GM12878 (cell line): ENCODE results near the gene KRIT1. TPM values are rescaled to one million over a fixed set of nuclear protein-coding genes. Genes with fewer than 3 reads are reported as not detected.

Experiments used
- ATAC-seq: fragments of 200-7000 bp; cut with Tn5 transposase; 3 replicates; pipeline ENCODE4 v1.9.1; 2020; ENCODE audit warnings: mild to moderate bottlenecking, moderate library complexity
- BruUV-seq: library from RNA; stranded (reverse); fragments of 400-500 nt; replicated peaks from 2 replicates; lab custom pipeline; 2021; lab: Mats Ljungman, UMichigan
- CTCF ChIA-PET: fragments of 300-600 bp; sonication (Branson Sonifier 250); formaldehyde crosslinking; extraction: SDS; loops from one replicate; lab custom pipeline; 2021; ENCODE audit warnings: inconsistent platforms; lab: Yijun Ruan, JAX
- POLR2A ChIA-PET: fragments of 350-600 bp; formaldehyde crosslinking; extraction: SDS; loops from one replicate; lab custom pipeline; 2021; ENCODE audit warnings: inconsistent platforms; lab: Charles Lee
- RAD21 ChIA-PET: fragments of 300-600 bp; sonication (Branson Sonifier 250); formaldehyde crosslinking; loops from one replicate; lab custom pipeline; 2023; ENCODE audit warnings: antibody characterized with exemption; ENCODE audit not compliant: unreplicated experiment; lab: Charles Lee
- SMC1A ChIA-PET: fragments of 300-600 bp; sonication (Branson Sonifier 250); formaldehyde crosslinking; loops from one replicate; lab custom pipeline; 2023; ENCODE audit not compliant: unreplicated experiment, uncharacterized antibody; lab: Charles Lee
- DNase-seq: peaks from one replicate; pipeline ENCODE4 v3.0.0-alpha.2; 2011; ENCODE audit warnings: low read depth, low spot score
- FAIRE-seq: peaks from 3 replicates; lab custom pipeline; 2011; peaks lifted over from hg19 to GRCh38; lab: Jason Lieb, UNC
- H2AFZ ChIP-seq: 2 replicates; pipeline ENCODE4 v1.6.0; 2011; ENCODE audit warnings: low read depth, low read length, control low read depth; ENCODE audit not compliant: control insufficient read depth
- H3K27ac ChIP-seq: 2 replicates; pipeline ENCODE4 v1.5.1; 2011; ENCODE audit warnings: control low read depth; ENCODE audit not compliant: control insufficient read depth, insufficient read depth
- H3K27me3 ChIP-seq, 2 experiments: replicated peaks in 1 of 2; 2 replicates each; pipeline versions ENCODE4 v1.6.0 to v1.6.1; 2011; ENCODE audit warnings: low read length in 1 of 2; ENCODE audit not compliant: control insufficient read depth in 2 of 2, insufficient read depth in 2 of 2
- H3K36me3 ChIP-seq, 2 experiments: 2 replicates each; pipeline ENCODE4 v1.5.1; 2011; ENCODE audit warnings: low read length in 1 of 2; ENCODE audit not compliant: control insufficient read depth in 2 of 2, insufficient read depth in 2 of 2
- H3K4me1 ChIP-seq: 2 replicates; pipeline ENCODE4 v1.6.1; 2011; ENCODE audit warnings: mild to moderate bottlenecking, low read length, moderate library complexity, mixed read lengths; ENCODE audit not compliant: control insufficient read depth, insufficient read depth
- H3K4me2 ChIP-seq: 2 replicates; pipeline ENCODE4 v1.6.0; 2011; ENCODE audit warnings: control low read depth; ENCODE audit not compliant: control insufficient read depth, insufficient read depth
- H3K4me3 ChIP-seq: fragments of 200-600 bp; sonication (generic); 2 replicates; pipeline ENCODE4 v1.5.1; 2016
- H3K79me2 ChIP-seq: 2 replicates; pipeline ENCODE4 v1.6.0; 2011; ENCODE audit warnings: low read length; ENCODE audit not compliant: control insufficient read depth, insufficient read depth
- H3K9ac ChIP-seq: 2 replicates; pipeline ENCODE4 v1.8.0; 2011; ENCODE audit warnings: low read length, control low read depth, mixed read lengths; ENCODE audit not compliant: control insufficient read depth, insufficient read depth
- H3K9me3 ChIP-seq: replicated peaks from 3 replicates; pipeline ENCODE4 v1.5.1; 2011; ENCODE audit warnings: mild to moderate bottlenecking, low read length; ENCODE audit not compliant: control insufficient read depth, insufficient read depth
- H4K20me1 ChIP-seq: 2 replicates; pipeline ENCODE4 v1.6.0; 2011; ENCODE audit not compliant: control insufficient read depth, insufficient read depth
- E4F1 ChIP-seq: fragments of 450-650 bp; IDR thresholded peaks from 2 replicates; pipeline ENCODE4 v1.6.1; 2018; ENCODE audit warnings: borderline replicate concordance, mild to moderate bottlenecking; ENCODE audit not compliant: partially characterized antibody
- PKNOX1 ChIP-seq: fragments of 450-650 bp; IDR thresholded peaks from 2 replicates; pipeline ENCODE4 v1.6.1; 2016; ENCODE audit warnings: mild to moderate bottlenecking
- REST ChIP-seq: IDR thresholded peaks from 2 replicates; pipeline ENCODE4 v1.6.1; 2012; ENCODE audit warnings: mild to moderate bottlenecking, low read depth, low read length
- WGBS: methylation state at CpG from one replicate; pipeline ENCODE4 v1.1.6; 2016; ENCODE audit warnings: low lambda C conversion rate; ENCODE audit not compliant: insufficient replicate concordance, insufficient coverage; ENCODE audit errors: missing lambda C conversion rate; 5-methylcytosine and 5-hydroxymethylcytosine counted together
- in situ Hi-C: fragments of 300-500 bp; cut with MboI; formaldehyde crosslinking; loops from 9 replicates; pipeline ENCODE4 v1.14.3; 2018; ENCODE audit warnings: mixed read lengths
- intact Hi-C: fragments of 100-400 bp; cut with micrococcal nuclease; formaldehyde crosslinking; loops from one replicate; pipeline ENCODE4 v1.14.2; 2022; ENCODE audit not compliant: unreplicated experiment
- polyA plus RNA-seq, 11 experiments: library from polyadenylated mRNA; depleted of rRNA in 4 of 11; unstranded in 6 of 11; stranded (reverse) in 5 of 11; fragments of >200 nt; fragmentation: Nextera tagmentation in 4 of 11; fragmentation: Illumina TruSeq in 1 of 11; extraction: Ambion mirVana in 4 of 11; extraction: Trizol in 1 of 11; gene quantifications; 1 replicate in 1 of 11; 2 replicates in 10 of 11; pipeline versions ENCODE4 v1.2.1 to v1.2.3, GENCODE V29; 2011 to 2016; ENCODE audit warnings: inconsistent platforms in 2 of 11, missing spikeins in 2 of 11, low read depth in 1 of 11
- total RNA-seq, 4 experiments: library from RNA; depleted of rRNA in 3 of 4; stranded (reverse); fragments of >200 nt in 3 of 4; fragmentation: Illumina TruSeq in 1 of 4; extraction: Trizol in 1 of 4; gene quantifications; 2 replicates each; pipeline versions ENCODE4 v1.2.1 to v1.2.3, GENCODE V29; 2013 to 2021

The KRIT1 gene
- total and polyA plus RNA-seq, 10 of the 15 experiments (the other 5 are each of a cell fraction or from before 2014, with no cell fraction given) = 12.0 to 60.1 (median 27.0) TPM

GRCh38 chr7:92281031-92281430 is 35.3 kb upstream of the KRIT1 start:
- H3K27me3 ChIP-seq = no peaks in the 10 kb centered on the region
- CTCF ChIA-PET = no interaction called here
- intact Hi-C loops (no loop called here), in situ Hi-C loops (no loop called here)
- H2AFZ ChIP-seq = no peak overlapping the region
- RAD21 ChIA-PET = no interaction called here
- peaks cover 6% of the 10 kb centered on the region; the same call in 1 of the 2 replicates for H3K4me1 ChIP-seq
- no peak overlapping the region for H3K27ac ChIP-seq
- BruUV-seq = no TSS peak
- DNase-seq (no peak), FAIRE-seq (no peak), ATAC-seq (no peak)
- no peaks in the 10 kb centered on the region for H4K20me1 ChIP-seq
- no peak overlapping the region for H3K4me3 ChIP-seq
- H3K4me2 ChIP-seq = no peak overlapping the region
- POLR2A ChIA-PET = interaction anchor here (0.5 to 1.3 kb wide), 2 partner anchors 10 to 11 kb away, joined by 3 to 4 read pairs; no protein-coding TSS in a partner anchor
- peaks cover 12% of the 10 kb centered on the region for H3K9me3 ChIP-seq
- 96% methylated on average over 2 of the region's 2 CpGs for WGBS
- H3K36me3 ChIP-seq = peaks cover 0 to 5% of the 10 kb centered on the region in 2 experiments; a peak in 1 of 4 replicates
- H3K9ac ChIP-seq = no peak overlapping the region
- SMC1A ChIA-PET = interaction anchor here (1.5 kb wide), 1 partner anchor 15 kb away, joined by 4 read pairs; no protein-coding TSS in a partner anchor
- no peak for TF ChIP-seq E4F1
- TF ChIP-seq PKNOX1 = peak; percentile 17; the same call in 1 of the 2 replicates
- no peak for TF ChIP-seq REST
- H3K79me2 ChIP-seq = peaks cover 37% of the 10 kb centered on the region
